Astrocyte (in vitro differentiated cells and primary cell): ENCODE measurements around the gene ZDHHC4. TPM values are rescaled to one million over a fixed set of nuclear protein-coding genes. Genes with fewer than 3 reads are reported as not detected.

Experiments
- DNase-seq: peaks from one replicate; pipeline ENCODE4 v3.0.0-alpha.2; 2010; ENCODE audit warnings: low read depth
- FAIRE-seq: peaks from 2 replicates; lab custom pipeline; 2011; peaks lifted over from hg19 to GRCh38; lab: Jason Lieb, UNC
- H2AFZ ChIP-seq: 2 replicates; pipeline ENCODE4 v1.6.0; 2012; ENCODE audit warnings: low read depth, low read length, inconsistent platforms
- H3K27ac ChIP-seq: 2 replicates; pipeline ENCODE4 v1.5.1; 2011; ENCODE audit warnings: low read depth, low read length, inconsistent platforms
- H3K27me3 ChIP-seq: 2 replicates; pipeline ENCODE4 v1.6.0; 2011; ENCODE audit warnings: low read length, inconsistent platforms; ENCODE audit not compliant: insufficient read depth
- H3K36me3 ChIP-seq: 2 replicates; pipeline ENCODE4 v1.5.1; 2011; ENCODE audit warnings: low read length, inconsistent platforms; ENCODE audit not compliant: insufficient read depth
- H3K4me1 ChIP-seq: 2 replicates; pipeline ENCODE4 v1.5.1; 2011; ENCODE audit warnings: low read length, inconsistent platforms; ENCODE audit not compliant: insufficient read depth
- H3K4me2 ChIP-seq: 2 replicates; pipeline ENCODE4 v1.6.0; 2012; ENCODE audit warnings: low read length, inconsistent platforms
- H3K4me3 ChIP-seq: 2 replicates; pipeline ENCODE4 v1.5.1; 2011; ENCODE audit warnings: low read depth, mild to moderate bottlenecking, low read length, inconsistent platforms; ENCODE audit not compliant: insufficient read depth
- H3K79me2 ChIP-seq: 2 replicates; pipeline ENCODE4 v1.6.0; 2012; ENCODE audit warnings: mild to moderate bottlenecking, low read length, inconsistent platforms; ENCODE audit not compliant: insufficient read depth
- H3K9ac ChIP-seq: 2 replicates; pipeline ENCODE4 v1.6.0; 2012; ENCODE audit warnings: mild to moderate bottlenecking, low read length, inconsistent platforms
- H3K9me3 ChIP-seq: 2 replicates; pipeline ENCODE4 v1.5.1; 2012; ENCODE audit warnings: low read depth, mild to moderate bottlenecking, low read length, inconsistent platforms; ENCODE audit not compliant: insufficient read depth
- H4K20me1 ChIP-seq: 2 replicates; pipeline ENCODE4 v1.6.0; 2012; ENCODE audit warnings: low read length, inconsistent platforms; ENCODE audit not compliant: insufficient read depth
- H3K27ac Mint-ChIP-seq: one replicate; pipeline ENCODE4 v1.8.0; 2021; ENCODE audit warnings: mild to moderate bottlenecking, mixed read lengths; ENCODE audit not compliant: unreplicated experiment
- H3K27me3 Mint-ChIP-seq: one replicate; pipeline ENCODE4 v1.8.0; 2021; ENCODE audit warnings: low read depth, mixed read lengths; ENCODE audit not compliant: unreplicated experiment
- H3K36me3 Mint-ChIP-seq: one replicate; pipeline ENCODE4 v1.8.0; 2021; ENCODE audit warnings: low read depth, mixed read lengths; ENCODE audit not compliant: unreplicated experiment
- H3K4me1 Mint-ChIP-seq: one replicate; pipeline ENCODE4 v1.8.0; 2021; ENCODE audit warnings: low read depth, mixed read lengths; ENCODE audit not compliant: unreplicated experiment
- H3K4me3 Mint-ChIP-seq: one replicate; pipeline ENCODE4 v1.8.0; 2021; ENCODE audit warnings: mild to moderate bottlenecking, moderate library complexity, mixed read lengths; ENCODE audit not compliant: unreplicated experiment
- H3K9me3 Mint-ChIP-seq: one replicate; pipeline ENCODE4 v1.8.0; 2021; ENCODE audit warnings: mild to moderate bottlenecking, mixed read lengths; ENCODE audit not compliant: unreplicated experiment
- CTCF ChIP-seq: IDR thresholded peaks from 2 replicates; pipeline ENCODE4 v1.5.1; 2011; ENCODE audit warnings: low read depth, mild to moderate bottlenecking, inconsistent platforms, low read length, moderate library complexity; ENCODE audit not compliant: insufficient read depth
- EZH2 ChIP-seq: IDR thresholded peaks from 2 replicates; pipeline ENCODE4 v1.6.1; 2012; ENCODE audit warnings: mild to moderate bottlenecking, low read length, inconsistent platforms; ENCODE audit not compliant: insufficient read depth
- total RNA-seq: library from RNA; stranded (reverse); gene quantifications from 2 replicates; pipeline ENCODE4 v1.2.1, GENCODE V29; 2021

Gene ZDHHC4
- total RNA-seq, 1 donor from 2014 or later: 33.2 TPM

- DNase-seq (no peak), FAIRE-seq (no peak)
- Histone ChIP-seq H3K27ac (no peak overlapping the region), H3K4me1 (no peaks in the 10 kb centered on the region), H3K4me3 (no peak overlapping the region), H3K9ac (no peak overlapping the region), H3K36me3 (no peaks in the 10 kb centered on the region), H3K79me2 (no peaks in the 10 kb centered on the region), H4K20me1 (no peaks in the 10 kb centered on the region), H2AFZ (no peak overlapping the region), H3K9me3 (no peaks in the 10 kb centered on the region), H3K27me3 (peaks cover 2% of the 10 kb centered on the region), H3K4me2 (no peak overlapping the region)
- Mint-ChIP-seq H3K36me3 (no peaks in the 10 kb centered on the region), H3K4me1 (no peaks in the 10 kb centered on the region), H3K27ac (no peak overlapping the region), H3K27me3 (peaks cover 14% of the 10 kb centered on the region), H3K4me3 (no peak overlapping the region), H3K9me3 (peaks cover 3% of the 10 kb centered on the region)
- TF ChIP-seq EZH2 (no peak), CTCF (no peak)
These were observed 29.9 kb upstream of the ZDHHC4 start for GRCh38 chr7:6547400-6547799.

- FAIRE-seq: no peak
- no peaks in the 10 kb centered on the region for H3K4me1 Mint-ChIP-seq
- DNase-seq: no peak
- Histone ChIP-seq H2AFZ (no peak within 1 kb of the TSS), H3K4me2 (no peak within 1 kb of the TSS), H3K79me2 (no peaks in the 10 kb centered on the region), H3K9ac (no peak within 1 kb of the TSS), H3K27ac (no peak within 1 kb of the TSS), H3K9me3 (no peaks in the 10 kb centered on the region), H3K27me3 (no peaks in the 10 kb centered on the region), H3K4me1 (no peaks in the 10 kb centered on the region), H3K36me3 (no peaks in the 10 kb centered on the region), H3K4me3 (no peak within 1 kb of the TSS), H4K20me1 (no peaks in the 10 kb centered on the region)
- H3K27me3 Mint-ChIP-seq: peaks cover 14% of the 10 kb centered on the region
- TF ChIP-seq EZH2 (no peak), CTCF (no peak)
- peaks cover 3% of the 10 kb centered on the region for H3K9me3 Mint-ChIP-seq
- H3K27ac Mint-ChIP-seq: no peak within 1 kb of the TSS
- H3K4me3 Mint-ChIP-seq: no peak within 1 kb of the TSS
- no peaks in the 10 kb centered on the region for H3K36me3 Mint-ChIP-seq
These were observed 26.2 kb upstream of the ZDHHC4 start, which contains the start of gene GRID2IP for GRCh38 chr7:6551016-6551511. TSS of gene GRID2IP (minus strand) at chr7:6551461. CDS start at chr7:6551436, 25 bp downstream.

GRCh38 chr7:6553448-6554044 is 23.7 kb upstream of the ZDHHC4 start:
- no peak for TF ChIP-seq EZH2
- no peak for TF ChIP-seq CTCF
- H3K4me1 ChIP-seq: no peaks in the 10 kb centered on the region
- DNase-seq (no peak), FAIRE-seq (no peak)
- H3K4me1 Mint-ChIP-seq: no peaks in the 10 kb centered on the region
- H3K9ac ChIP-seq: no peak overlapping the region
- H3K9me3 Mint-ChIP-seq: no peaks in the 10 kb centered on the region
- no peak overlapping the region for H3K4me3 ChIP-seq
- no peaks in the 10 kb centered on the region for H3K79me2 ChIP-seq
- H3K27me3 ChIP-seq: no peaks in the 10 kb centered on the region
- no peaks in the 10 kb centered on the region for H4K20me1 ChIP-seq
- no peak overlapping the region for H3K27ac Mint-ChIP-seq
- no peaks in the 10 kb centered on the region for H3K36me3 ChIP-seq
- no peak overlapping the region for H3K4me3 Mint-ChIP-seq
- no peak overlapping the region for H2AFZ ChIP-seq
- H3K27me3 Mint-ChIP-seq: peaks cover 16% of the 10 kb centered on the region
- no peaks in the 10 kb centered on the region for H3K9me3 ChIP-seq
- no peak overlapping the region for H3K27ac ChIP-seq
- no peak overlapping the region for H3K4me2 ChIP-seq
- H3K36me3 Mint-ChIP-seq: no peaks in the 10 kb centered on the region
